ENCODE data around the gene IFNG-AS1. TPM values are rescaled to one million over a fixed set of nuclear protein-coding genes. Genes with fewer than 3 reads are reported as not detected.

Gene IFNG-AS1
- total RNA-seq, 4 donors from 2014 or later = 0.57 TPM; not detected in 3

DNA sequence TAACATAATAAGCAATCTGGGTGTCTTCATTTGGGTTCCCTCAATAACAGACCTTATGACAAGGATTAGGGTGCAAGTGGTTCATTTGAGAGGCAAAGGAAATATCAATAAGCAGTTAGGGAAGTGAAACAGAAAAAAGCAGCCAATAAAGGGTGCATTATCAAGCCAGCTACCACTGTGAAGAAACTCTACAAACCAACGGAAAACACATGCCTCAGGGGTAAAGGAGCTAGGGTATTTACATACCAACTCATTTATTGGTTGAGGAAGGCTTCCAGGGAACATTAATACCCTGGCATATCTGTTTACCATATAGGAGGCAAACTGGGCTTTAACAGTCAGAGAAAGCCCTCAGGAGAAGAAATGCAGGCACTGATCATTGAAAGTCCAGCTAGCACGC lies 22.7 kb upstream of the IFNG-AS1 start:
- Histone ChIP-seq H3K9me3 (no peaks in the 10 kb centered on the region), H3K4me3 (no peak overlapping the region), H3K27me3 (peaks cover 0 to 8% (median 0%) of the 10 kb centered on the region in 4 donors), H3K4me1 (no peaks in the 10 kb centered on the region), H3K27ac (no peak overlapping the region), H3K36me3 (no peaks in the 10 kb centered on the region)
- intact Hi-C loops (cut with DNase I) = no loop called here
- DNase-seq = no peak
- WGBS, 2 donors = 38 to 43% methylated on average over 2 of the region's 2 CpGs
- no peak for TF ChIP-seq POLR2A (IDR thresholded peaks at IDR 0.05)
- TF ChIP-seq, protein P1, sequence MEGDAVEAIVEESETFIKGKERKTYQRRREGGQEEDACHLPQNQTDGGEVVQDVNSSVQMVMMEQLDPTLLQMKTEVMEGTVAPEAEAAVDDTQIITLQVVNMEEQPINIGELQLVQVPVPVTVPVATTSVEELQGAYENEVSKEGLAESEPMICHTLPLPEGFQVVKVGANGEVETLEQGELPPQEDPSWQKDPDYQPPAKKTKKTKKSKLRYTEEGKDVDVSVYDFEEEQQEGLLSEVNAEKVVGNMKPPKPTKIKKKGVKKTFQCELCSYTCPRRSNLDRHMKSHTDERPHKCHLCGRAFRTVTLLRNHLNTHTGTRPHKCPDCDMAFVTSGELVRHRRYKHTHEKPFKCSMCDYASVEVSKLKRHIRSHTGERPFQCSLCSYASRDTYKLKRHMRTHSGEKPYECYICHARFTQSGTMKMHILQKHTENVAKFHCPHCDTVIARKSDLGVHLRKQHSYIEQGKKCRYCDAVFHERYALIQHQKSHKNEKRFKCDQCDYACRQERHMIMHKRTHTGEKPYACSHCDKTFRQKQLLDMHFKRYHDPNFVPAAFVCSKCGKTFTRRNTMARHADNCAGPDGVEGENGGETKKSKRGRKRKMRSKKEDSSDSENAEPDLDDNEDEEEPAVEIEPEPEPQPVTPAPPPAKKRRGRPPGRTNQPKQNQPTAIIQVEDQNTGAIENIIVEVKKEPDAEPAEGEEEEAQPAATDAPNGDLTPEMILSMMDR (IDR thresholded peaks at IDR 0.05) = no peak

DNA sequence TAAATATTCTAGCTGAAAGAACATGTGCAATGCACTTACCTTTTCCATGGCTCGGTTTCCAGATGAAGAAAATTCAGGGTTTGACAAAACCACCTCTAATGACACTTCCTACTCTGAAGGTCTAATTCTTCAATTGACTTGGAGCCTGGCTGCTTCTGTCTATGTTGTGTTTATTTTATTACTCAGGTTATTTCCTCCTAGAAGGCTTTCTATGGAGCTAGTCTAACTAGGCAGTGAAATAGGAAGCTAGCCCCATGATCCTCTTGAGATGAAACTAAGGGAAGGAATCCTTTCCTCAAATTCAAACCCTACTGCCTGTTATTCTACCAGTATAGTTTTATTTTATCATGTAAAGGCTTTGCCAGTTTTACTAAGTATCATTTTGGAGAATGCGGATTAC lies 20.9 kb upstream of the IFNG-AS1 start:
- Histone ChIP-seq H3K27ac (no peak overlapping the region), H3K9me3 (no peaks in the 10 kb centered on the region), H3K4me3 (no peak overlapping the region), H3K4me1 (no peaks in the 10 kb centered on the region), H3K36me3 (no peaks in the 10 kb centered on the region), H3K27me3 (peaks cover 0 to 8% (median 0%) of the 10 kb centered on the region in 4 donors)
- intact Hi-C loops (cut with DNase I) = no loop called here
- DNase-seq = no peak
- 54 to 76% methylated on average over 2 of the region's 2 CpGs for WGBS, 2 donors
- TF ChIP-seq, protein P1 (IDR thresholded peaks at IDR 0.05) = no peak
- no peak for TF ChIP-seq POLR2A (IDR thresholded peaks at IDR 0.05)

DNA sequence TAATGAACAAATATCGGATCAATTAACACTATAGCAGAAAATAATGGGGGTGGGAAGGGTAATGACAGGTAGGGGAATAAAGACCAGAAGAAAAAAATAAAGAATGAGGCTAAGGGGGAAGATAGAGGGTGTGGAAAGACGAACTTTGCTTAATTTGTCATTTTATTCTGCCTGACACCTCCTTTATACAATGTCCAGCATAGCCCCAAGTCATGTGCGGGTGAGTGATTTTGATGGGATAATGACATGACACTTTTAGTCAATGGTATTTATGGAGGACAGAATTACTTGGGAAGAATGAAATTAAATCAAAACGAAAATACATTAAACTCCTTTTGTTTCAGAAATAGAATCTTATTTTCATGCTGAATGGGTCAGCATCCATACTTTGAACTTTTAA lies 20.5 kb upstream of the IFNG-AS1 start:
- intact Hi-C loops (cut with DNase I) = no loop called here
- H3K9me3 ChIP-seq = no peaks in the 10 kb centered on the region

DNA sequence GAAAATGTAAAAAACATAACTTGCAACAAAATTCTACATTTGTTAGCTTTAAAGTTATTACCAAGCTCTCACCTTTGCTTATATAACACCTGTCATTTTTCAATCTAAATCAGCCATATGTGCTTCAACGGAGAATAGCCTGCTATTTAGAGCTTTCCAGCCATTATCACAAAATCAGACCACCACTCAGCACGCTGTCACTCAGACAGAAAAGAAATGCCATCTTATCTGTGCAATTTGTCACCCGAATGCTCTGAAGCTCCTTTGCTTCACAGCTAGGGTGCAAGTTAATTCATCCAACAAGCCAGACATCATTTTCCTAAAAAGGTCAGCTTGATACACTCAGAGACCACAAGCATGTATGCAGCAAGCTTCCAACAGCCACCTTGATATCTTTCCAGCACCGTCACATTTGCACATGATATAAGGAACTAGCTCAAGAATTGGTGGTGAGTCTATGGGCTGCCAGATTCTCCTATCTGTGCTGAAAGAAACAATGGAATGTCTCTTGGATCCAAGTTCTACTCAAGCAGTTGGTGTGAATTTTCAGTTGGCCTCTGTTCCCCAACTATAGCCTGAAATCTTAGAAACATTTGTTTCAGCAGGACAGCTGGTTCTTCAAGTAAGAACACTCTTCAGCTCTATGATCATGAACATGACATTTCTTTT lies 20.0 kb upstream of the IFNG-AS1 start:
- TF ChIP-seq POLR2A (IDR thresholded peaks at IDR 0.05) = no peak
- TF ChIP-seq, protein P1 (IDR thresholded peaks at IDR 0.05) = no peak
- Histone ChIP-seq H3K36me3 (no peaks in the 10 kb centered on the region), H3K27me3 (peaks cover 0 to 8% (median 0%) of the 10 kb centered on the region in 4 donors), H3K27ac (no peak overlapping the region), H3K9me3 (no peaks in the 10 kb centered on the region), H3K4me1 (no peaks in the 10 kb centered on the region), H3K4me3 (no peak overlapping the region)
- intact Hi-C loops (cut with DNase I) = no loop called here
- 64 to 76% methylated on average over 4 of the region's 4 CpGs for WGBS, 2 donors
- DNase-seq = no peak

More for the DNA sequence above, 20.5 kb upstream of the IFNG-AS1 start:
- TF ChIP-seq, protein P1 (IDR thresholded peaks at IDR 0.05) = no peak
- no peak for TF ChIP-seq POLR2A (IDR thresholded peaks at IDR 0.05)
- Histone ChIP-seq H3K36me3 (no peaks in the 10 kb centered on the region), H3K27ac (no peak overlapping the region), H3K4me3 (no peak overlapping the region), H3K4me1 (no peaks in the 10 kb centered on the region), H3K27me3 (peaks cover 0 to 8% (median 0%) of the 10 kb centered on the region in 4 donors)
- WGBS, 2 donors = 52 to 53% methylated on average over 4 of the region's 4 CpGs
- DNase-seq = no peak

DNA sequence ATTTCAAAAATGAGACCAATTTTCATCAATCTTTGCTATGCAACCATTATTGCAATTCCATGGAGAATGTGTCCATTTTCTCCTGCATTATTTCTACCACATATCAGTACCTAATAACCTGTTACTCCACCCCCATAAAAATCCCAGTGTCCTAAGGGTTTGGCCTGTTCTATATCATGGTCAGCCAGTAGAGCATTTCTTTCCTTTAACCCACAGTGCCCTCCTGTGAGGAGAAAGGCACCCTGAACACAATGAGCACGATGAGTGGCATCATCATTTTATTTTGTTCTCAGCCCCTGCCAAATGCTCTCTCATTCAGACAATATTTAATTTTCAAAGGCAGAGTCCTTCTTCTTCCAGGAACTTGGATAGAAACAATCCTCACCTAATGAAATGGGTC lies 11.6 kb upstream of the IFNG-AS1 start:
- TF ChIP-seq, protein P1 (IDR thresholded peaks at IDR 0.05) = no peak
- no peak for TF ChIP-seq POLR2A (IDR thresholded peaks at IDR 0.05)
- no peak for DNase-seq
- no peaks in the 10 kb centered on the region for H3K36me3 ChIP-seq
- 88 to 93% methylated on average over 1 of the region's 1 CpG for WGBS, 2 donors
- no peaks in the 10 kb centered on the region for H3K4me1 ChIP-seq
- H3K4me3 ChIP-seq = no peak overlapping the region
- H3K27ac ChIP-seq = no peak overlapping the region
- peaks cover 0 to 3% (median 0%) of the 10 kb centered on the region in 4 donors for H3K27me3 ChIP-seq
- H3K9me3 ChIP-seq = no peaks in the 10 kb centered on the region
- intact Hi-C loops (cut with DNase I) = no loop called here
